HG03159 (cell line): ENCODE measurements around the gene CLEC1A.
"Not testable (repeated sequence)": the region's sequence is repeated elsewhere in the genome, so short reads cannot be mapped to it uniquely, and the experiment has no call there.

ENCODE experiments used
- ATAC-seq: cut with Tn5 transposase; IDR thresholded peaks from one replicate; pipeline ENCODE4 v1.9.1; 2021; ENCODE audit warnings: mild to moderate bottlenecking, moderate library complexity; ENCODE audit not compliant: unreplicated experiment

CLEC1A gene

GRCh38 chr12:10052193-10052913 is 46.4 kb downstream of the CLEC1A start:
- no peak for ATAC-seq

GRCh38 chr12:10048526-10048925 is 50.3 kb downstream of the CLEC1A start:
- ATAC-seq: no peak

DNA sequence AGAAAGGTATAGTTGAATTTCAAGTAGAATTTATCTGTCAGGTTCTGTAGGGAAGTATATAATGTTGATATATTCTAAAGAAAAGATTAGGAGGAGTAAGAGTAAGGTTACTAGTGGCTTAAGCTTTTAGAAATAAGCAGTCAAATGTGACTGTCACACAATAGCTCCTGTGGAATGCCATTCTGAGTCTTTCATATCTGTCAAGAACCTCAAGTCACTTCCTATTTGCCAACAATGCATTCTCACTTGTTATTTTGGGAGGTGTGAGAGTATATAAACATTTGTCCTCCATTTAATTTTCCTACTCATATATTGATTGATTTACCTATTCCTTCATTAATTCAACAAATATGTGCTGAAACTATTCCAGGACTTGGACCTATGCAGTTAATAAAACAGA is 56.6 kb downstream of the CLEC1A start:
- ATAC-seq: no peak

DNA sequence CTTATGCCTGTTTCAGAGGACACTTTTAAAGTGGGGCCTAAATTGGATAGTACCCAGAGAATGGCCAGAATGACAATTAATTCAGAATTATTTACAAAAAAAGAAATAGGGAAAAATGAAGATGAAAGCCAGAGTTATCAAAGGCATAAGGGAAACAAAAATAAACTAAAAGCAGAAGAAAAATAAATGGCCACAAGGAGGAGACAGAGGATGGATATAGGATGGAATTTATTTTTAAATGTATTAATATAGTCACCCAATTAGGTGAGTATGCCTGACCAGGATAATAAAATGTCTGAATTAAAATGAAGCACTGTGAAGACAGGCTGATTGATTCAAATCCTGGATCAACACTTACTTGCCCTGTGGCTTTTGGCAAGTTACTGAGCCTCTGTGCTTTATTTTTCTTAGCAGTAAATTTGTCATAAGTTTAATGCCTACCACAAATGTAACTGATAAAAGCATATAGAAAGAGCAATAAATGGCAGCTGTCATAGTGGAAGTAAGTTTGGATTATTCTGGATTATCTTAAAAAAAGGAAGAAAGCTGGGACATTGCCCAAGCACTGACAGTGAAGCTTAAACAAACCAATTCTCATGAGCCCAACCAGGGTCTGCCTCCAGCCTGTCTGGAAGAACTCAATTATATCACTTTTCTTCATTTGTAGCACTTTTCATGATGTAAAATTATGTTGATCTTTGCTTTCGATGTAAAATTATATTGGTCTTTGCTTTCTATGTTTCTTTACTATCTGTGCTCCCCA is 64.8 kb downstream of the CLEC1A start:
- ATAC-seq: no peak

GRCh38 chr12:10031771-10032175 is 67.0 kb downstream of the CLEC1A start:
- ATAC-seq: no peak

DNA sequence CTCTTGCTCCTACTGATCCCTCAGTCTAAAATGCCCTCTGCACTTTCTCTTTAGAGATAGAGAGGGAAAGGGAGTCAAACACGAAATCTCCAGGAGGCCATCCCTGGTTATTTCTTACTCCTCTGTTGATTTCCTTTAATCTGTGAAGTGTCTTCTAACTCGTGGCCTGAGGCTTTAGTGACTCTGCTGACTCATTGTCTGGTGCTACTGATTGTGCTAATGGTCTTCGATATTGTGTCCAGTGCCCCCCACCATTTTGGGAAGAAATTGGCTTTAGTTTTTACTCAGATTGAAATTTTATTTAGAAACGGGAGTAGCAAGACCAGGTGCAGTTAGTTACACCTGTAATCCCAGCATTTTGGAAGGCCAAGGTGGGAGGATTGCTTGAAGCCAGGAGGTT is 67.5 kb downstream of the CLEC1A start:
- ATAC-seq: no peak

- no peak for ATAC-seq
Observed at GRCh38 chr12:10030446-10030845, 68.3 kb downstream of the CLEC1A start, which contains the start of gene CLEC9A. Gene CLEC9A, plus strand, starts transcription at chr12:10030682. Its CDS starts 22,006 bp downstream, at chr12:10052688.

- no peak for ATAC-seq
Observed at GRCh38 chr12:10027721-10028120, 71.1 kb downstream of the CLEC1A start.

DNA sequence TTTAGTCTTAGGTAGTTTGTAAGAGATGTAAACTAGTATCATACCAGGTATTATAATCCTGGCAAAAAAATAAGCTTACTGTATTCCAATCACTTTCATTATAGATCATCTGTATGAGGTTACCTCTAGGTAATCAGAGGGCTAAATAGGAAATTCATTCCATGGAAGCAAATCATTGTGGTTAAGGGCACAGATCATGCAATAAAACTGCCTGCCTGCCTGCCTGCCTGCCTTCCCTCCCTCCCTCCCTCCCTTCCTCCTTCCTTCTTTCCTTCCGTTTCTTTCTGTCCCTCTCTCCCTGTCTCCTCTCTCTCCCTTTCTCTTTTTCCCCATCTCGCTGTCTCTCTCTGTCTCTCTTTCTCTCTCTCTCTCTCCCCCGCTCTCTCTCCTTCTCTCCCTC is 71.5 kb downstream of the CLEC1A start:
- ATAC-seq: no peak

DNA sequence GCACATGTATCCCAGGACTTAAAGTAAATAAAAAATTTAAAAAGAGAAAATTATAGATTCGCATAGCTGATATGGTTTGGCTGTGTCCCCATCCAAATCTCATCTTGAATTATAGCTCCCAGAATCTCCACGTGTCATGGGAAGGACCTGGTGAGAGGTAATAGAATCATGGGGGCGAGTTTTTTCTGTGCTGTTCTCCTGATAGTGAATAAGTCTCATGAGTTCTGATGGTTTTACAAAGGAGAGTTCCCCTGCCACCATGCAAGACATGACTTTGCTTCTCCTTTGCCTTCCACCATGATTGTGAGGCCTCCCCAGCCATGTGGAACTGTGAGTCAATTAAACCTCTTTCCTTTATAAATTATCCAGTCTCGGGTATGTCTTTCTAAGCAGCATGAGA is 72.1 kb downstream of the CLEC1A start:
- ATAC-seq: not testable (repeated sequence)

GRCh38 chr12:10025236-10025635 is 73.5 kb downstream of the CLEC1A start:
- ATAC-seq: no peak

DNA sequence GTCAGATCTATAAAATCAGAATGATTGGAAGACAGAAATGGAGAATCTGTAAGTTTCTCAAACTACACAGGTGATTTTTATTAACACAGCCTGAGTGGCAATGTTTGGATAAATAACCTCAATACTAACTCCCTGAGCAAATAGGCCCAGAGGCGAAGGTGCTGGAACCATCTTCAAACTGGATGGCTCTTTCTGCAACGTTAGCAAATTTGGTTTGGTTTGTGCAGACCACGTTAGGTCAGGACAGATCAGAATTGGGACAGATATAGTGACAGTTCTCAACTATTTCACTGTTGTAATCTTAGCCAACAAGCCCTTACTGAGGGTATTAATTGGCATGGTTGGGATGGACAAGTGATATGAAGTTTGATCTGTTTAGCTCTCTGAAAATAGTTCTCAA is 77.4 kb downstream of the CLEC1A start:
- ATAC-seq: no peak
